Mammary epithelial cell (primary cell): ENCODE data around the gene NBAS.

Experiments
- CTCF ChIP-seq, 2 donors: IDR thresholded peaks in 1 of 2; conservative IDR thresholded peaks in 1 of 2; 2 replicates each; pipeline ENCODE4 v1.5.1; 2011 to 2012; ENCODE audit warnings: inconsistent platforms in 2 of 2, low read length in 2 of 2, mild to moderate bottlenecking in 2 of 2, control low read depth in 1 of 2, low read depth in 1 of 2; ENCODE audit not compliant: insufficient read depth in 1 of 2; ENCODE audit errors: extremely low read depth in 1 of 2
- EZH2 ChIP-seq: IDR thresholded peaks from 2 replicates; pipeline ENCODE4 v1.6.1; 2012; ENCODE audit warnings: low read length, inconsistent platforms, borderline replicate concordance

- TF ChIP-seq EZH2 (no peak), CTCF (conservative IDR thresholded peaks at IDR 0.05 in 1 of 2, IDR thresholded peaks at IDR 0.05 in 1 of 2; ENCODE audit: extremely low read depth in 1 of 2, insufficient read depth in 1 of 2, low read depth in 1 of 2, low read length in 2 of 2) (no peak)
These were observed 376.6 kb downstream of the NBAS start for GRCh38 chr2:15184491-15184890.
